Neuron (in vitro differentiated cells): ENCODE data around the gene KIAA0319L.

ENCODE experiments used
- H2AFZ ChIP-seq: one replicate; pipeline ENCODE4 v1.6.1; 2013; ENCODE audit warnings: low read depth, mild to moderate bottlenecking, inconsistent platforms, low read length, moderate library complexity
- H3K27me3 ChIP-seq: one replicate; pipeline ENCODE4 v1.6.1; 2013; ENCODE audit warnings: low read length; ENCODE audit not compliant: insufficient read depth
- H3K36me3 ChIP-seq: one replicate; pipeline ENCODE4 v1.6.1; 2013; ENCODE audit warnings: low read length; ENCODE audit not compliant: insufficient read depth
- H3K4me1 ChIP-seq: one replicate; pipeline ENCODE4 v1.6.1; 2013; ENCODE audit warnings: low read length; ENCODE audit not compliant: insufficient read depth
- H3K4me3 ChIP-seq: 2 replicates; pipeline ENCODE4 v1.5.1; 2013; ENCODE audit warnings: mild to moderate bottlenecking, low read length, moderate library complexity
- H3K9me3 ChIP-seq: one replicate; pipeline ENCODE4 v1.6.1; 2013; ENCODE audit warnings: low read length

Gene KIAA0319L

GRCh38 chr1:35555601-35556477 is 1.4 kb downstream of the KIAA0319L start:
- Histone ChIP-seq H3K4me3 (peak overlapping the region; percentile 69), H3K27me3 (no peaks in the 10 kb centered on the region), H3K36me3 (peaks cover 30% of the 10 kb centered on the region), H3K4me1 (peaks cover 39% of the 10 kb centered on the region), H2AFZ (no peak overlapping the region), H3K9me3 (no peaks in the 10 kb centered on the region)

GRCh38 chr1:35555212-35555584 is 2.0 kb downstream of the KIAA0319L start:
- H3K4me3 ChIP-seq: no peak overlapping the region
- H2AFZ ChIP-seq: no peak overlapping the region
- peaks cover 28% of the 10 kb centered on the region for H3K36me3 ChIP-seq
- H3K9me3 ChIP-seq: no peaks in the 10 kb centered on the region
- H3K27me3 ChIP-seq: no peaks in the 10 kb centered on the region
- peaks cover 39% of the 10 kb centered on the region for H3K4me1 ChIP-seq

GRCh38 chr1:35554266-35555211 is 2.7 kb downstream of the KIAA0319L start:
- Histone ChIP-seq H3K4me1 (peaks cover 38% of the 10 kb centered on the region), H3K36me3 (peaks cover 32% of the 10 kb centered on the region), H3K27me3 (no peaks in the 10 kb centered on the region), H3K4me3 (no peak overlapping the region), H3K9me3 (no peaks in the 10 kb centered on the region), H2AFZ (no peak overlapping the region)

GRCh38 chr1:35553851-35554250 is 3.4 kb downstream of the KIAA0319L start:
- no peaks in the 10 kb centered on the region for H3K9me3 ChIP-seq
- no peaks in the 10 kb centered on the region for H3K27me3 ChIP-seq
- H2AFZ ChIP-seq: no peak overlapping the region
- peaks cover 36% of the 10 kb centered on the region for H3K36me3 ChIP-seq
- H3K4me3 ChIP-seq: no peak overlapping the region
- H3K4me1 ChIP-seq: peaks cover 31% of the 10 kb centered on the region

GRCh38 chr1:35546614-35547013 is 10.6 kb downstream of the KIAA0319L start:
- H2AFZ ChIP-seq: no peak overlapping the region
- H3K4me3 ChIP-seq: no peak overlapping the region
- H3K27me3 ChIP-seq: no peaks in the 10 kb centered on the region
- H3K4me1 ChIP-seq: no peaks in the 10 kb centered on the region
- no peaks in the 10 kb centered on the region for H3K9me3 ChIP-seq
- peaks cover 36% of the 10 kb centered on the region for H3K36me3 ChIP-seq

- Histone ChIP-seq H3K36me3 (peaks cover 26% of the 10 kb centered on the region), H2AFZ (no peak overlapping the region), H3K4me3 (no peak overlapping the region)
Measured at GRCh38 chr1:35544976-35545375, 12.2 kb downstream of the KIAA0319L start.

GRCh38 chr1:35539824-35540261 is 17.4 kb downstream of the KIAA0319L start:
- Histone ChIP-seq H3K27me3 (no peaks in the 10 kb centered on the region), H2AFZ (no peak overlapping the region), H3K4me1 (peaks cover 19% of the 10 kb centered on the region), H3K4me3 (no peak overlapping the region), H3K9me3 (no peaks in the 10 kb centered on the region), H3K36me3 (peaks cover 7% of the 10 kb centered on the region)

More at GRCh38 chr1:35544976-35545375, 12.2 kb downstream of the KIAA0319L start:
- Histone ChIP-seq H3K9me3 (no peaks in the 10 kb centered on the region), H3K27me3 (no peaks in the 10 kb centered on the region), H3K4me1 (peaks cover 2% of the 10 kb centered on the region)

GRCh38 chr1:35539073-35539823 is 18.0 kb downstream of the KIAA0319L start:
- peaks cover 3% of the 10 kb centered on the region for H3K36me3 ChIP-seq
- H3K4me3 ChIP-seq: no peak overlapping the region

GRCh38 chr1:35537806-35538205 is 19.4 kb downstream of the KIAA0319L start:
- no peaks in the 10 kb centered on the region for H3K9me3 ChIP-seq
- peaks cover 6% of the 10 kb centered on the region for H3K36me3 ChIP-seq
- no peak overlapping the region for H3K4me3 ChIP-seq
- no peaks in the 10 kb centered on the region for H3K27me3 ChIP-seq
- H2AFZ ChIP-seq: no peak overlapping the region
- peaks cover 19% of the 10 kb centered on the region for H3K4me1 ChIP-seq

More at GRCh38 chr1:35539073-35539823, 18.0 kb downstream of the KIAA0319L start:
- Histone ChIP-seq H2AFZ (no peak overlapping the region), H3K9me3 (no peaks in the 10 kb centered on the region), H3K27me3 (no peaks in the 10 kb centered on the region), H3K4me1 (peaks cover 19% of the 10 kb centered on the region)

- no peaks in the 10 kb centered on the region for H3K27me3 ChIP-seq
- peaks cover 9% of the 10 kb centered on the region for H3K36me3 ChIP-seq
- no peak overlapping the region for H3K4me3 ChIP-seq
- peaks cover 3% of the 10 kb centered on the region for H3K9me3 ChIP-seq
- peaks cover 19% of the 10 kb centered on the region for H3K4me1 ChIP-seq
- H2AFZ ChIP-seq: no peak overlapping the region
Measured at GRCh38 chr1:35536556-35537162, 20.5 kb downstream of the KIAA0319L start.

- Histone ChIP-seq H3K4me1 (peaks cover 19% of the 10 kb centered on the region), H3K4me3 (no peak overlapping the region), H3K9me3 (peaks cover 17% of the 10 kb centered on the region), H3K36me3 (peaks cover 23% of the 10 kb centered on the region), H3K27me3 (no peaks in the 10 kb centered on the region), H2AFZ (no peak overlapping the region)
Measured at GRCh38 chr1:35535243-35535642, 22.0 kb downstream of the KIAA0319L start.

- no peak overlapping the region for H2AFZ ChIP-seq
- peaks cover 23% of the 10 kb centered on the region for H3K36me3 ChIP-seq
- no peak overlapping the region for H3K4me3 ChIP-seq
- H3K4me1 ChIP-seq: peaks cover 4% of the 10 kb centered on the region
- peaks cover 22% of the 10 kb centered on the region for H3K9me3 ChIP-seq
- no peaks in the 10 kb centered on the region for H3K27me3 ChIP-seq
Measured at GRCh38 chr1:35533586-35533985, 23.6 kb downstream of the KIAA0319L start.
